ENCODE results near the gene CLCN3.

The CLCN3 gene

GRCh38 chr4:169707958-169708643, 87.7 kb downstream of the CLCN3 start:
- no peak overlapping the region for H2AFZ ChIP-seq (ENCODE audit: low read depth)
- H3K36me3 ChIP-seq (ENCODE audit: insufficient read depth) = no peaks in the 10 kb centered on the region
- no peak overlapping the region for H3K27ac ChIP-seq

GRCh38 chr4:169715826-169716225, 95.4 kb downstream of the CLCN3 start:
- TF ChIP-seq CTCF (conservative IDR thresholded peaks at IDR 0.05; ENCODE audit: low read depth, low read length) = no peak
- Histone ChIP-seq H3K4me2 (no peak overlapping the region), H3K36me3 (ENCODE audit: insufficient read depth) (no peaks in the 10 kb centered on the region), H3K79me2 (ENCODE audit: insufficient read depth, low read depth) (no peaks in the 10 kb centered on the region), H3K9ac (no peak overlapping the region), H3K4me3 (IDR thresholded peaks at IDR 0.05; ENCODE audit: insufficient read depth, low read depth, low read length) (no peak overlapping the region), H3K27ac (no peak overlapping the region), H3K27me3 (ENCODE audit: insufficient read depth, low read depth) (no peaks in the 10 kb centered on the region), H4K20me1 (ENCODE audit: insufficient read depth) (no peaks in the 10 kb centered on the region), H2AFZ (ENCODE audit: low read depth) (no peak overlapping the region), H3K4me1 (ENCODE audit: low read depth, poor library complexity, severe bottlenecking) (no peaks in the 10 kb centered on the region)

More at GRCh38 chr4:169707958-169708643, 87.7 kb downstream of the CLCN3 start:
- no peaks in the 10 kb centered on the region for H3K4me1 ChIP-seq (ENCODE audit: low read depth, poor library complexity, severe bottlenecking)
- H3K27me3 ChIP-seq (ENCODE audit: insufficient read depth, low read depth) = no peaks in the 10 kb centered on the region
- H3K4me2 ChIP-seq = no peak overlapping the region
- no peak overlapping the region for H3K4me3 ChIP-seq (IDR thresholded peaks at IDR 0.05; ENCODE audit: insufficient read depth, low read depth, low read length)
- no peaks in the 10 kb centered on the region for H4K20me1 ChIP-seq (ENCODE audit: insufficient read depth)
- no peak overlapping the region for H3K9ac ChIP-seq
- no peak for TF ChIP-seq CTCF (conservative IDR thresholded peaks at IDR 0.05; ENCODE audit: low read depth, low read length)
- no peaks in the 10 kb centered on the region for H3K79me2 ChIP-seq (ENCODE audit: insufficient read depth, low read depth)

- Histone ChIP-seq H3K4me1 (ENCODE audit: low read depth, poor library complexity, severe bottlenecking) (no peaks in the 10 kb centered on the region), H3K4me3 (IDR thresholded peaks at IDR 0.05; ENCODE audit: insufficient read depth, low read depth, low read length) (no peak overlapping the region), H2AFZ (ENCODE audit: low read depth) (no peak overlapping the region), H3K27me3 (ENCODE audit: insufficient read depth, low read depth) (no peaks in the 10 kb centered on the region), H3K9ac (no peak overlapping the region), H3K4me2 (no peak overlapping the region), H4K20me1 (ENCODE audit: insufficient read depth) (no peaks in the 10 kb centered on the region), H3K27ac (no peak overlapping the region), H3K79me2 (ENCODE audit: insufficient read depth, low read depth) (no peaks in the 10 kb centered on the region), H3K36me3 (ENCODE audit: insufficient read depth) (no peaks in the 10 kb centered on the region)
- no peak for TF ChIP-seq CTCF (conservative IDR thresholded peaks at IDR 0.05; ENCODE audit: low read depth, low read length)
Measured at GRCh38 chr4:169716677-169717076, 96.3 kb downstream of the CLCN3 start.

- H3K4me3 ChIP-seq (IDR thresholded peaks at IDR 0.05; ENCODE audit: insufficient read depth, low read depth, low read length) = no peak overlapping the region
- H2AFZ ChIP-seq (ENCODE audit: low read depth) = no peak overlapping the region
- no peak overlapping the region for H3K9ac ChIP-seq
- no peak overlapping the region for H3K4me2 ChIP-seq
- no peaks in the 10 kb centered on the region for H3K79me2 ChIP-seq (ENCODE audit: insufficient read depth, low read depth)
- no peaks in the 10 kb centered on the region for H3K27me3 ChIP-seq (ENCODE audit: insufficient read depth, low read depth)
- no peaks in the 10 kb centered on the region for H4K20me1 ChIP-seq (ENCODE audit: insufficient read depth)
- H3K36me3 ChIP-seq (ENCODE audit: insufficient read depth) = no peaks in the 10 kb centered on the region
- H3K27ac ChIP-seq = no peak overlapping the region
- TF ChIP-seq CTCF (conservative IDR thresholded peaks at IDR 0.05; ENCODE audit: low read depth, low read length) = no peak
- no peaks in the 10 kb centered on the region for H3K4me1 ChIP-seq (ENCODE audit: low read depth, poor library complexity, severe bottlenecking)
Measured at GRCh38 chr4:169720529-169720928, 100.2 kb downstream of the CLCN3 start.

Data from KMS-11 (cell line).